Measurements from ENCODE around the gene GTSE1.
A peak's percentile ranks its signal among the peaks of the same experiment; 100 is the strongest.

GRCh38 chr22:46250035-46250782, 46.5 kb upstream of the GTSE1 start, which contains the start of gene CDPF1:
- peak; percentile 74 for TF ChIP-seq MXI1 (IDR thresholded peaks at IDR 0.05; ENCODE audit: low read depth, low read length)
- TF ChIP-seq REST (IDR thresholded peaks at IDR 0.05; ENCODE audit: low read depth, low read length) = no peak
- peak; percentile 79 for TF ChIP-seq GABPA (IDR thresholded peaks at IDR 0.05; ENCODE audit: low read depth)
- TF ChIP-seq CTCF (IDR thresholded peaks at IDR 0.05) = no peak
- TF ChIP-seq POLR2AphosphoS5 (IDR thresholded peaks at IDR 0.05; ENCODE audit: low read depth, low read length) = peak; percentile 89
- TF ChIP-seq USF2 (IDR thresholded peaks at IDR 0.05; ENCODE audit: borderline replicate concordance, low read depth, low read length) = no peak
- no peak for TF ChIP-seq EP300 (IDR thresholded peaks at IDR 0.05; ENCODE audit: borderline replicate concordance in 1 of 2, low read depth in 1 of 2, low read length in 1 of 2)
- peak; percentile 77 for TF ChIP-seq TAF1 (IDR thresholded peaks at IDR 0.05; ENCODE audit: borderline replicate concordance, low read depth, low read length)
